GM21447 (cell line): ENCODE results near the gene WDR64.
"Not testable (repeated sequence)": the region's sequence is repeated elsewhere in the genome, so short reads cannot be mapped to it uniquely, and the experiment has no call there.

Experiments
- ATAC-seq: cut with Tn5 transposase; IDR thresholded peaks from one replicate; pipeline ENCODE4 v1.9.1; 2021; ENCODE audit not compliant: unreplicated experiment

Gene WDR64

DNA sequence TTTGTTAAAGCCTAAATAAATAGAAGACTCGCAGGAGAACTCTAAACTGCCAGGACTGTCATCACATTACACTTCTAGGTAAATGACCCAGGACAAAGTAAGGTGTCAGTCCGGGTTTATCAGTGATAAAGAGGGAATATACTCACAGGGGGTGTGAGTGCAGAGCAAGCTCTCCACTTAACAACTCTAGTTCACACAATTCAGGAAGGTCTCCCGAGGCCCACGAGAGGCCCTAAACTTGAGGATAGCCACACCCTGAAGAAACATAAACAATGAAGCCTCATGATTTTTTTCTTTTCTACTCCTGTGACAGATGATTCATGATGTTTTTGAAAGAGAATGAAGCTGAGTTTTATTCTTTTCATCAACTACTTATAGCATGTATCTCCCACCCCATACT lies 130.3 kb downstream of the WDR64 start:
- ATAC-seq, result no peak

DNA sequence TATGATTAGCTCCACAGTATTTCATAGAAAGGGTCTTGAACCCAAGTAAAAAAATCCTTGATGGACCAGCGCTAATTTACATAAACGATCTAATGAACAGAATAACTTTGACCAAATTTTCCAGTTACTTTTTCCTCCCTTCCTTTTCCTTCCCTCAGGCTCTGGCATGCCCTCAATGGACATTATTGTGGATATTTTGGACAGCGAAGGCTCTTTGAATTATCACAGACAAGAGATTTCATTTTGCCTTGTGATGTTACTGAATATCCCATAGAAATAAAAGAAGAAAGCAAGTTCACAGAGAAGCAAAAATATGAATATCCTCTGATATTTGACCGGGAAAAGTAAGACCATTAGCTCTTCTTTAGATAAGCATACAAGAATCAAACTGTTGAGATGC lies 135.6 kb downstream of the WDR64 start:
- ATAC-seq, result no peak

DNA sequence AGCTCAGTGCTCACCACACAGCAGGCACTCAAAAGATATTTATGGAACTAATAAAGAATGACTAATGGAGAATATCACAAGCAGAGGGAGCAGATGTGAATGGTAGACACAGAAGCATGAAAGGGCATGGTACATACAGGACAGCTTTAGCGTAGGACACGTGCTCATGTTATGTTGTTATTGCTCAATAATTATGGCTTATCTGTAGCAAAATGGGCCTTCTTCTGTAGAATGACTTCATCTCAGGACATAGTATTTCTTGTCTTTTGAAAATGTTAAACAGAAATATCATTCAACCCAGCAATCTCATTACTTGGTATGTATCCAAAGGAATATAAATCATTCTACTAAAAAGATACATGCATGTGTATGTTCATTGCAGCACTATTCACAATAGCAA lies 137.0 kb downstream of the WDR64 start:
- ATAC-seq, result no peak

DNA sequence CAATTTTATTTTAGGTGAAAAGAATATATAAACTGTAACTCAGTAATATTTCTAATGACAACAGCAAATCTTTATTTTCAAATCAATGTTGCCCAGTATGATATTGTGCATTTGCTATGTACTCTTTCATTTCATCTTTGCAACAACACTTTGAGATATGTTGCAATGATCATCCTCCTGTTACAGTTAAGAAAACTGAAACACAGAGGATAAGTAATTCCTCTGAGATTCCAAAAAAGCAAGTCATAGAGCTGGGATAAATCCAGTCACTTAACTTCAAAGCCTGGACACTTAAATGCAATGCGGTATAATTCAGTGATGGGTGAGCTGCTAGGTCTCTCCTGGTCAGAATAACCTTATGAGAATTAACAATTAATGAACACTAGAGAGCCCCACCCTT lies 147.3 kb downstream of the WDR64 start:
- no peak for ATAC-seq

DNA sequence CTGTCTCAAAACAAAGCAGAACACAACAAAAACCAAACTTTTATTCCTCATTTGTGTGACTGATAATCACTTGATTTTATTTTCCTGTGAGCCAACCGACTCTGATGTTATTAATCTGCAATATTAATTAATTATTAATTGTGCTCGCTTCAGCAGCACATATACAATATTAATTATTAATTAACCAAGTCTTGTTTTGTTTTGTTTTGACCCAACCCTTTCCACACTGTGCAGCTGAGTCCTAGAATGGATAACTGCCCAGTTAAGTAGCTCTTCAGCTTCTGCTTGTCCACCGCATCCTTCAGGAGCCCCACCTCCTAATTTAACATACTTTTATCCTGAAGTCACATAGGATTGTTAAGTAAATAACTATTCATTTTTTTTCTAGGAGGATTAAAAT lies 148.6 kb downstream of the WDR64 start:
- ATAC-seq, result no peak

DNA sequence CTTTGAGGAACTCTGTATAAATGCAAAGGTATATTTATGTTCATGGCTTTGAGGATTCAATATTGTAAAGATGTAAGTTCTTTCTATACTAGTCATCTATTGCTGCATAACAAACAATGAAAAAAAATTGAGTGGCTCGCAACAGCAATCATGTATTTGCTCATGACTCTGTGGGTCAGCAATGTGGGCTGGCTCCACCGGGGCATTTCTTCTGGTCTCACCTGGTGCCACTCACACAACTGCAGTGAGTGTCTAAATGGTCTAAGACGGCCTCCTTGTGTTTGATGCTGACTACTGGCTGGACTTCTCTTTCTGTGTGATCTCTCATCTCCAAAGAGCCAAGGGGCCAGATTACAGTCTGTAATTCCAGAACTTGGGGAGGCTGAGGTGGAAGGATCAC lies 150.8 kb downstream of the WDR64 start:
- no peak for ATAC-seq

DNA sequence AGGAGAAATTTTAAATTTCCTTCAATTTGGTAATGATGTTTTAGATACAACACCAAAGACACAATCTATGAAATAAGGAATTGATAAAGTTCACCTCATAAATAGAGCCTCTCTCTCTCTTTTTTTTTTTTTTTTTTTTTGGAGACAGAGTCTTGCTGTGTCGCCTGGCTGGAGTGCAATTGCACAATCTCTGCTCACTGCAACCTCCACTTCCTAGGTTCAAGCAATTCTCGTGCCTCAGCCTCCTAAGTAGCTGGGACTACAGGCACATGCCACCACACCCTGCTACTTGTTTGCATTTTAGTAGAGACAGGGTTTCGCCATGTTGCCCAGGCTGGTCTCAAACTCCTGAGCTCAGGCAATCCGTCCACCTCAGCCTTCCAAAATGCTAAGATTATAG lies 152.6 kb downstream of the WDR64 start:
- ATAC-seq, result not testable (repeated sequence)

DNA sequence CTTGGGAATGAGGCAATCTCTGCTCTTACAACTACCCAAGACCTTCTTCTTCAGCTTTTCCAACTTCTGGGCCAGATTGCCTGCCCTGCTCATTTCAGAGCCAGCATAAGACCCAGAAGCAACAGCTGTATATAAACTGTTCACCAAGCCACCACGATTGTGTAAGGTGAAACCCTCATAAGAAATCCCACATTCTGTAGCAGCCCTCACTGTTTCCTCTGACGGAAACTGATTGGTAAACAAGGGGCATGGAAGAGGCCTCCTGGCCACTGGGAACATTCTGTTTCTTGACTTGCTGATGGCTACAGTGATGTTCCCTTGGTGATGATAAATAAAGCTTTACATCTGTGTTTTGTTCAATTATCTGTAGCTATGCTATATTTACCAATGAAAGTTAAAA lies 156.2 kb downstream of the WDR64 start:
- no peak for ATAC-seq

DNA sequence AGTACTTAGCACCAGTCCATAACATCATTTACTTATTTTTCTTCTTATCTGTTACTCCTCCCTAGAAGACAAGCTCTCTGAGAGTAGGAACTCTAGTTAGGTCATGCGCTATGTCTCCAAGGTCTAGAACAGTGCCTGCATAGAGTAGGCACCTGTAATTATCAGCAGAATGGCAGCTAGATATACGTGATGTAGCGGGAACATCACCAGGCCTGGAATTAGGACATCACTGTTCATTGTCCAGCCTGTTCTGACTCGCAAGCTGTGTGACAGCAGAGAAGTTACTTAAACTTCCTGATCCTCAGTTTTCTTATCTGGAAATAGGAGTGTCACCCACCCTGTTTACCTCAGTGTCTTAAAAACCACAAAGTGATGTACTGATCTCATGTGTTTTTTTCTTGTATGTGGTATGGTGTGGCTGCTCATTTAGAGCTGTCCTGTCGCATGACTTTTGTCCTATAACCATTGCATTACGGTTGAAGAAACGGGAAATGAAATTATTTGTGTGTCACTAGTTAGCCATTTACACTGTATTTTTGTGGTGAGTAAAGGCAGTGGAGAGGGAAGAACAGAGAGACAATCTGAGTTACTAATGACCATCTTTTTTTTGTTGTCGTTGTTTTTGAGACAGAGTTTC lies 158.8 kb downstream of the WDR64 start:
- no peak for ATAC-seq

DNA sequence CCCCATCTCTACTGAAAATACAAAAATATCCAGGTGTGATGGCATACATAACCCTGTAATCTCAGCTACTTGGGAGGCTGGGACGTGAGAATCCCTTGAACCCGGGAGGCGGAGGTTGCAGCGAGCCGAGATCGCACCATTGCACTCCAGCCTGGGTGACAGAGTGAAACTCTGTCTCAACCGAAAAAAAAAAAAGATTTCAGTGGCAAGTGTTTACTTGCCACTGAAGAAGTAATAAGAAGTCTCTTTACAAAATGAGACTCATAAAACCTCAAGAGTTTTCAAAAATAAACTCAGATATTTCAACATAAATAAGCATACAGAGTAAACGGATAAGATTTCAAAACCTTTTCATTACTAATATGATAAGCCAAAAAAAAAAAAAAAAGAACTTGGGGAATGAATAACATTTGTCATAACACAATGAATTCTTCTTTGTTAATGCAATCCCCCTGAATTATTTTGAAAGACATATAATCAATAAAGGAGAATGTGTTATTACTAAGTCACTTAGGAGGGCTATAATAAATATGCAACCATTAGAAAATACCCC lies 161.8 kb downstream of the WDR64 start:
- ATAC-seq, result no peak

DNA sequence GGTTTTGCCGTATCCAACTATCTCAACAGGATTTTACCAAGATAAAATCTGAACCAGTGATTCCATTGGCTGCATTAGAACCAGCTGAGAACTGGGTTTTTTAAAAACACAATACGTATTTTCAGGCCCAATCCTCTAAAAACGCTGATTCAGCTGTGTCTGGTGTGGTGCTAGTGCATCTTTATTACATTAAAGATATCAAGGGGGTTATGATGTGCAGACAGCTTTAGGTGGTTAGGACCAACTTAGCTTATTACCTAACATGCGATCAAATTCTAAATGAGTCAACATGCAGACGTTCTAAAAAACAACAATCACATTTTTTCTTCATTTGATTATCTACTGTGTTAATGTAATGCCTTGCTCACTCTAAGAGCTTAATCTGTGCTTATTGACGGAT lies 163.9 kb downstream of the WDR64 start:
- no peak for ATAC-seq

DNA sequence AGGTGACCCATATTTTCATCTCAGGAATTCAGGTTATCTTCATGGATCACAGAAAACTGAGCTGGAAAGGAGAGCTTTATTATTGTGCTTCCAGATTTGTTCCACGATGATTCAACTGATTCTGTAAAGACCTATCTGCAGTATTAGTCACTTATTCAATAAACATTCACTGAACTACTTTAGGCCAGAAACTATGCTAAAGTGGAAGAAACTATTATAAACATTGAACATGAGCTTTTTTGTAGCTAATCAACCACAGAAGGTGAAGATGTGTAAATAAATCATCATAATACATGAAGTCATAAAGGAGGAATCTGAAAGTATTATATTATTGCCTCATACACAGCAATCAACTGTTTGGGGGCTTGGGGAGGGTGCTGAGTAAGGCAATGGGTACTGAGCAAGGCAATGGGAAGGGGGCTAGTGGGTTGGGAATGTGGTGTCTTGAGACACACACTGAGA lies 165.3 kb downstream of the WDR64 start:
- no peak for ATAC-seq

DNA sequence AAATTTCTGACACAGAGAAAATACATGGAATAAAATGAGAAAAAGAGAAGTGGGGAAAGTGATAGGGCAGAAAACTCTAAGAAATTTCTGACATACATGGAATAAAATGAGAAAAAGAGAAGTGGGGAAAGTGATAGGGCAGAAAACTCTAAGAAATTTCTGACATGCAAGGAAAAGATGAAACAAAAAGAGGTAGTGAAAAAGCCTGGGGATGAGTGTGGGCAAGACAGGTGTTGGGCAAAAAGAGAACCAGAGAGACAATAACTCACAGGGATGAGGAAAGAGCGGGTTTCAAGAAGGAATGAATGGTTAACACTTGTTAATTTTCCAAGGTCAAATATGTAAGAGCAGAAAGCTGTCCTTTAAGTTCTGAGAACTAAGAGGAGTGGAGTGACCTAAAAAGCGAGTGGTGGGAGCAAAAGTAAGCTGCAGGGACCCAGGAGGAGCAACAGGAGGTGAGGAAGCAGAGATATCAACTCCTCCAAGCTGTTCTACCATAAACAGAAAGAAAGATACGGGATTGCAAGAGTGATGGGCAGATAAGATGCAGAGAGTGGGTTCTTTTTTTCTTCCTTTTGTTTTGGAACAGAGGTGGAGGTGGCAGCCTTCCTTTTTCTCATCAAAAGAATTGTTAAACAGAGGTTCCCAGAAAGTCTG lies 166.0 kb downstream of the WDR64 start:
- ATAC-seq, result no peak

DNA sequence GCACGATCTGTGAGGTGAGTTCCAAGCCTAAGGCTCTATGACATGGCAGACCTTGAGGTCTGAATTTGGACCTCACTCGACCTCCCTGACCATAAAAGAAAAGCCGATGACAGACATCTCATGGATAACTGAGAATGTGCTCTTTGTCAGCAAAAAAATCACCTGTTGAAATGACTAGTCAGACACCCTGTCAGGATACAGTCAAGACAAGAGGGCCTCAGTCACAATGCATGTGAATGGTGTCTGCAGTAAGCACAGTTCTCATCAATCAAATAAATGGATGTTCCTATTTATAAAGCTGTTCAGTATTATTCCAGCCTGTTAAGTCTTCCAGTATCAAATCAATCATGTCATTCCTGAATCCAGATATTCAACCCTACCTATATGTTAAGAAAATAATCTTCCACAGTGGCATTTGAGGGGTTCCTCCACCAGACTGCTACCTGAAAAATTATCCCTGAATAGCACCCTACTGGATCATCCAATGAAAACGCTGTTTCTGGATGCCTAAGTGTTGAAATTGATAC lies 167.3 kb downstream of the WDR64 start:
- ATAC-seq, result no peak

DNA sequence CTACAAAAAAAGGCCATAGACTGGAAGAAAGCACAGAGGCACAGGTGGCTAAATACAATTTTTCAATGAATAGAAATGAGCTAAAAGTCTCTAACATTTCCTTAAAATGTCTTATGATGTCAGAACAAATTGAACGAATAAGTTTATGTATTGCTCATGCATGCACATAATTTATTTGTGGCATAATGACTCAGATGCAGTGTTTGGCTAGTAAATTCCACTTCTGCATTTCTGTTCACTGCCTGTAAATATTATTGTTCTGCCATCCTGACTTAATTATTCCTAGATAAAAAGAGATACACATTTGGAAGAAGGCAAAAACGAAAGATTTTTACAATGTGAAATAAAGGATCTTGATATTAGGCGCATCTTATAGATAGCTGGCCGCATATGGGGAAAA lies 169.3 kb downstream of the WDR64 start:
- no peak for ATAC-seq

DNA sequence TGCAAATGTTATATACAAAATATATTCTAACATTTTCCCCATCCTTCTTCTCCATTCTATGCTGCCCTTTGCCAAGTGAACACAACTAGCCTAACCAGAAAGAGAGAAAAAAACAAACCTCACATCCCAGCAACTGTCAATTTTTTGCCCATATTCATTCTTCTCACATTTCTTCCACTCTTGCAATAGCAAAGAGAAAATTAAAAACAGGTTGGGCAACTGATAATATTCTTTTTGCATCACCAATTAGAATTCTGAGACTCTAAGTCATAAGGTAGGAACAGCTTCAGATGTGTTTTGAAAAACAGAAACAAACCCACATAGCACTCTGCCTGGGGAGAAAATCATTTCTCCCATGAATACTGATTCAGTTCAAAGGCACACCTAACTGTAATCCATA lies 170.8 kb downstream of the WDR64 start:
- ATAC-seq, result no peak

DNA sequence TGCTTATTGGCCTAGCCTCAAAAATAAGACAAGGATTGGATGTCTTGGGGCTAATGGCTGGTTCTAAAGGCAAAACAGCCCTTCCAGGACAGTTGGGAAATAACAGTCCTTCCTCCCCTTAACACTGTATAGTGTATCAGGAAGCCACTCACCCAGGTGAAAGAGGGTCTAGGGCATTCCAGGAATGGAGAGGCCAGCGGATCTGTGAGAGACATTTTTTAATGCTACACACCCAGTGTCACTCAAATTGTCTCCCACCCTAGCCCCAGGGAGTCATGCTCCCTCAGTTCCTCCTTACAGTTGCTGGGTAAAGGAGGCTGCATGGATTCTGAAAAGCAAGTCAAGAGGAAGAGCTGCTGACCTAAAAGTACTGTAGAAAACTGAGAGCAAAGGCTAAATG lies 171.8 kb downstream of the WDR64 start:
- ATAC-seq, result no peak

DNA sequence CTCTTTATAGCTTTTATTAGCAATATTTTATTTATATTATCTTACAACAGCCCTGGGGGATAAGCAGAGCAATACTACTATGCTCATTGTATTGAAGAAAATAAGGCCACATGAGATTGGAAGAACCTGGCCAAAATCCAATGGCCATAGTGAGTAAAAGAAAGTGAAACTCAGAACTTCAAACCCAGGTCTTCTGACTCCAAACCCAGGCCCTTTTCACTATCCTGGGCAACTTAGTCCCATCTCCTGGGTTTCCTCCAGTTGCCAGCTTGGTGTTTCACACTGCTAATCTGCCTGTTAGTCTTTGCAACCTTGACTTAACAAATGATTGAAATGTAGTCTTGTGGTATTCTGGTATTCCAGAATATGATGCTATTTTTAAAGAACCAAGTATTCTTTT lies 173.5 kb downstream of the WDR64 start:
- no peak for ATAC-seq

DNA sequence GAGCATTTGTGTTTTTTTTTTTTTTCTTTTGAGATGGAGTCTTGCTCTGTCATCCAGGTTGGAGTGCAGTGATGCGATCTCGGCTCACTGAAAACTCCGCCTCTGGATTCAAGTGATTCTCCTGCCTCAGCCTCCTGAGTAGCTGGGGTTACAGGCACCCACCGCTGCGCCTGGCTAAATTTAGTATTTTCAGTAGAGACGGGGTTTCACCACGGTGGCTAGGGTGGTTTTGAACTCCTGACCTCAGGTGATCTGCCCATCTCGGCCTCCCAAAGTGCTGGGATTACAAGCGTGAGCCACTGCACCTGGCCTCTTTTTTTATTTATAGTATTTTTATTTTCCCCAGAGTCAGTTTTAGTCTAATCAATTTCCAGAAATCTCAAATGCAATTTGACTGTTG lies 174.5 kb downstream of the WDR64 start:
- not testable (repeated sequence) for ATAC-seq

DNA sequence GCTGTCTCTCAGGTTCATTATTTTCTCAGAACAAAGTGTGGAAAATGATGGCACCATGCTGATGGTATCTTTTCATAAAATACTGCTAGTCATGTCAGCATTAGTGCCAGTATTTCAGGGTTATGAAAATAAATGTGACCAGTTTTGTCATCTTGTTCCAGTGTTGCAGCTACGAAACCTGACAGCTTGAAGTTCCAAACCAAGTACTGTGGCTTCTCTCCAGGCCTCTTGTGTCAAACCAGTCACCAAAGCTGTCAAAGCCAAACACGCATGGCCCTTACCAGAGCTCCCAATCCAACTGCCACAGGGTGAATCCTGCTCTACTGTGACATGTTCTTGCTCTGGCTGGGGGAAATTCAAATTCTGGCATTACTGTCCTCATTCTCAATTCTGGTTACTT lies 175.2 kb downstream of the WDR64 start:
- no peak for ATAC-seq

DNA sequence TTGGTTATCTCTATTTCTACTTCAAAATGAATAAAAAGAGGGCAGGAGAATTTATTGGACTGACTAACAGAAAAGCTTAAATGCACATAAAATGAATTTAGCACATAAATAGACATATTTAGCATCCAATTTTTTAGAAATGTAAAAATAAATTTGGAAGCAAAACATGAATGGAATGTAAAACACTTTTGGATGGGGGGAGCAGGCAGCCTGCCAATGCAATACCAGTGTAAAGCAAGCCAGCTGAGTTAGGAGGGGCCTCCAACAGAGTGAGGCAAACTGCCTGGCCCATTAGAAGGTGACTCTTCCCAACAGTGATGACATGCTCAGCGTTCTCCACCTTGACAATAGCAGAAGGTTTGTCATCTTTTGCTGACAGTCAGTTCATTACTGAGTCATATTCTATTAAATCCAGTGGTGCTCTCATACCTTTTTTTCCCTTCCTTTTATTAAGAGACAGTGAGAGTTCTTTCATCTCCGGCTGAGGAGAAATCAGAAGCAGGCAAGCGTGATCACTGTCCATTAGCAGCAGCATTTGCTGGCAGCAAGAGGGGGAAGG lies 176.5 kb downstream of the WDR64 start:
- no peak for ATAC-seq

DNA sequence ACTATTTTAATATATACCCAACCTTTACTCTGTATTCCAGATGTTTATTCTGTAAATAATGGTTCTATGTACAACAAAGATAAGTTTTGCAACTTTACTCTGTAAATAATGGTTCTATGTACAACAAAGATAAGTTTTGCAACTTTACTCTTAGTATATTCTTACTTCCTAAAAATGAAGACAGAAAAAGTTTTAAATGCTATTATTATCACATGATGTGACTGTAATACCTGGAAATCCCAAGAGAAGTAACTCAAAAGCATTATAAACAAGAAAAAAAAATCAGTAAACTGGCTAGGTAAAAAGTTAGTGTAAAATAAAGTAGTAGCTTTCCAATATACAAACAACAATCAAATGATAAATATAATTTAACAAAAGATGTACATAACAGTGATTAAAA lies 177.4 kb downstream of the WDR64 start:
- no peak for ATAC-seq
